Natural killer cell (primary cell): ENCODE data around the gene CAMK1G. TPM values are rescaled to one million over a fixed set of nuclear protein-coding genes. Genes with fewer than 3 reads are reported as not detected.

Experiments used
- ATAC-seq, 3 donors: fragments of 150-1000 bp in 2 of 3; fragments of 200-7000 bp in 1 of 3; cut with Tn5 transposase; 1 replicate in 1 of 3; 2 replicates in 2 of 3; pipeline ENCODE4 v1.10.0; 2021; ENCODE audit warnings: mild to moderate bottlenecking in 2 of 3, moderate library complexity in 2 of 3
- DNase-seq, 2 donors: peaks; one replicate each; pipeline versions ENCODE4 v3.0.0 to v3.0.0-alpha.2; 2013 to 2021; ENCODE audit warnings: mixed read lengths in 1 of 2
- H3K27ac ChIP-seq: one replicate; pipeline ENCODE4 v1.5.1; 2013; ENCODE audit warnings: mild to moderate bottlenecking, low read length
- H3K27me3 ChIP-seq: one replicate; pipeline ENCODE4 v1.6.1; 2013; ENCODE audit warnings: low read length; ENCODE audit not compliant: control insufficient read depth, insufficient read depth
- H3K36me3 ChIP-seq: one replicate; pipeline ENCODE4 v1.6.1; 2013; ENCODE audit warnings: low read length; ENCODE audit not compliant: control insufficient read depth, insufficient read depth
- H3K4me1 ChIP-seq: one replicate; pipeline ENCODE4 v1.6.1; 2013; ENCODE audit warnings: low read length; ENCODE audit not compliant: control insufficient read depth, insufficient read depth
- H3K4me3 ChIP-seq: one replicate; pipeline ENCODE4 v1.5.1; 2013; ENCODE audit warnings: low read length
- H3K9me3 ChIP-seq: one replicate; pipeline ENCODE4 v1.6.1; 2013; ENCODE audit warnings: low read length; ENCODE audit not compliant: control insufficient read depth, insufficient read depth
- H3K27ac Mint-ChIP-seq, 2 donors: one replicate each; pipeline ENCODE4 v1.8.0; 2022; ENCODE audit warnings: mild to moderate bottlenecking in 2 of 2, mixed read lengths in 2 of 2, moderate library complexity in 1 of 2
- H3K27me3 Mint-ChIP-seq, 2 donors: one replicate each; pipeline ENCODE4 v1.8.0; 2022; ENCODE audit warnings: low read depth in 2 of 2, mixed read lengths in 2 of 2
- H3K36me3 Mint-ChIP-seq: one replicate; pipeline ENCODE4 v1.8.0; 2022; ENCODE audit warnings: mixed read lengths
- H3K4me1 Mint-ChIP-seq, 2 donors: one replicate each; pipeline ENCODE4 v1.8.0; 2022; ENCODE audit warnings: mixed read lengths in 2 of 2
- H3K4me3 Mint-ChIP-seq: one replicate; pipeline ENCODE4 v1.8.0; 2022; ENCODE audit warnings: mild to moderate bottlenecking, moderate library complexity, mixed read lengths
- H3K9me3 Mint-ChIP-seq, 2 donors: one replicate each; pipeline ENCODE4 v1.8.0; 2022; ENCODE audit warnings: mixed read lengths in 2 of 2
- WGBS: methylation state at CpG from one replicate; pipeline ENCODE4 v1.1.7; 2013; ENCODE audit warnings: missing lambda C conversion rate; ENCODE audit not compliant: insufficient coverage; 5-methylcytosine and 5-hydroxymethylcytosine counted together
- intact Hi-C: fragments of 100-400 bp; cut with micrococcal nuclease; formaldehyde crosslinking; loops from one replicate; pipeline ENCODE4 v1.14.2; 2022
- total RNA-seq, 4 donors: library from RNA; stranded (reverse); fragments of 120-200 nt in 1 of 4; gene quantifications; one replicate each; pipeline versions ENCODE4 v1.2.3 to v1.2.4, GENCODE V29; 2013 to 2022
- TF ChIP-seq, protein P1 (sequence below): fragments of 200-600 bp; IDR thresholded peaks from one replicate; pipeline ENCODE4 v1.8.0; 2022; ENCODE audit warnings: antibody characterized with exemption

The CAMK1G gene
- total RNA-seq, 3 donors from 2014 or later (not counting 1 experiment from before 2014, with no cell fraction given) = not detected

DNA sequence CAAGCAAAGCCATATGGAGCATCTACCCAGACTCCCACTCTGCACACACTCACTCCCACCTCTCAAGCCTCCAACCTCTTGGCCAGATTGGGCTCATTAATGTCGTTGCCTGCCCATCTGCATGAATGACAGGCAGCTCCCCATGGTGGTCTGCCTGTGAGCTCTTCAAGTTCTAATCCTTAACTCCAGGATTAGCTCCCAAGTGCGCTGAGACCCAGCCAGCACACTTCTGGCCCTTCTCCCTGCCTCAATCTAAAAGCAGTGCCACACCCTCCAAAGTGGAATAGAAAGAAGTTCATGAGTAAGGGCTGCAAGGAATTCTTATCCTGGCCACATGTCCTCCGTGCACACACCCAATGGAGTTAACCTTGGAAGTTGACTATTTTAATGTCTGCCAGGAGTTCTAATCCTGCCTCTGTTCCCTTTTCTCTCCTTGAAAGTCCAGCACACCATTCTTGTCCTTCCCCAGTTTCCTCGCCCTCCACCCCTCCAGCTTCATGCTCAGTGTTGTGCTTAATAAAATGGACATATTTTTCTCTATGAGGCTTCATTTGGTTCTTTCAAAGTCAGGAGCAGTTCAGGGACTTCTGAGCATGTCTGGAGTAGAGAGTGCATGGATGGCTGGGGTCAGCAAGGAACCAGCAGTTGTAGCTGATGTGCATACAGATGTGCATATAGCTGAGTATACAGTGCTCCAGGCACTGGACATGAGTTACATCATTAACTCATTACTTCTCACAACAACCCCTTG, 30.1 kb downstream of the CAMK1G start:
- Histone ChIP-seq H3K36me3 (no peaks in the 10 kb centered on the region), H3K4me1 (no peaks in the 10 kb centered on the region), H3K27ac (no peak overlapping the region), H3K4me3 (no peak overlapping the region), H3K27me3 (no peaks in the 10 kb centered on the region), H3K9me3 (no peaks in the 10 kb centered on the region)
- Mint-ChIP-seq H3K27ac (no peak overlapping the region), H3K4me3 (no peak overlapping the region), H3K27me3 (no peaks in the 10 kb centered on the region), H3K9me3 (no peaks in the 10 kb centered on the region), H3K4me1 (peaks cover 1 to 2% of the 10 kb centered on the region in 2 donors), H3K36me3 (no peaks in the 10 kb centered on the region)
- 91% methylated on average over 3 of the region's 4 CpGs for WGBS
- no peak for DNase-seq
- intact Hi-C loops = no loop called here
- TF ChIP-seq, protein P1, sequence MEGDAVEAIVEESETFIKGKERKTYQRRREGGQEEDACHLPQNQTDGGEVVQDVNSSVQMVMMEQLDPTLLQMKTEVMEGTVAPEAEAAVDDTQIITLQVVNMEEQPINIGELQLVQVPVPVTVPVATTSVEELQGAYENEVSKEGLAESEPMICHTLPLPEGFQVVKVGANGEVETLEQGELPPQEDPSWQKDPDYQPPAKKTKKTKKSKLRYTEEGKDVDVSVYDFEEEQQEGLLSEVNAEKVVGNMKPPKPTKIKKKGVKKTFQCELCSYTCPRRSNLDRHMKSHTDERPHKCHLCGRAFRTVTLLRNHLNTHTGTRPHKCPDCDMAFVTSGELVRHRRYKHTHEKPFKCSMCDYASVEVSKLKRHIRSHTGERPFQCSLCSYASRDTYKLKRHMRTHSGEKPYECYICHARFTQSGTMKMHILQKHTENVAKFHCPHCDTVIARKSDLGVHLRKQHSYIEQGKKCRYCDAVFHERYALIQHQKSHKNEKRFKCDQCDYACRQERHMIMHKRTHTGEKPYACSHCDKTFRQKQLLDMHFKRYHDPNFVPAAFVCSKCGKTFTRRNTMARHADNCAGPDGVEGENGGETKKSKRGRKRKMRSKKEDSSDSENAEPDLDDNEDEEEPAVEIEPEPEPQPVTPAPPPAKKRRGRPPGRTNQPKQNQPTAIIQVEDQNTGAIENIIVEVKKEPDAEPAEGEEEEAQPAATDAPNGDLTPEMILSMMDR = no peak
- ATAC-seq = no peak

DNA sequence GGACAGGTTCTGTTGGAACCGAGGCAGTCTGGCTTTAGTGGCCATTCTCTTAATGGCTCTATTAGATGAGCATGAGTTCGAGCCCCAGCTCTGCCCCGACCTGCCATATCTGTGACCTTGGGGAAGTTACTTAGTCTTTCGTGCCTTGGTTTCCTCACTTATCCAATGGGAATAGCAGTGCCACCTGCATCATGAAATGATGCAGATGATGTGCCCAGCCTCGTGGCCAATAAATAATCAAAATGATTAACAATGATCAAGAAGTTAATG, 30.6 kb downstream of the CAMK1G start:
- H3K36me3 ChIP-seq = no peaks in the 10 kb centered on the region
- no peaks in the 10 kb centered on the region for H3K27me3 ChIP-seq
- Mint-ChIP-seq H3K36me3 (no peaks in the 10 kb centered on the region), H3K4me3 (no peak overlapping the region), H3K27me3 (no peaks in the 10 kb centered on the region), H3K9me3 (no peaks in the 10 kb centered on the region), H3K4me1 (peaks cover 5 to 6% of the 10 kb centered on the region in 2 donors), H3K27ac (no peak overlapping the region)
- intact Hi-C loops = no loop called here
- H3K4me3 ChIP-seq = no peak overlapping the region
- WGBS = 88% methylated on average over 5 of the region's 5 CpGs
- TF ChIP-seq, protein P1 = no peak
- no peak overlapping the region for H3K27ac ChIP-seq
- ATAC-seq (no peak), DNase-seq (no peak)
- H3K9me3 ChIP-seq = no peaks in the 10 kb centered on the region
- peaks cover 3% of the 10 kb centered on the region for H3K4me1 ChIP-seq

DNA sequence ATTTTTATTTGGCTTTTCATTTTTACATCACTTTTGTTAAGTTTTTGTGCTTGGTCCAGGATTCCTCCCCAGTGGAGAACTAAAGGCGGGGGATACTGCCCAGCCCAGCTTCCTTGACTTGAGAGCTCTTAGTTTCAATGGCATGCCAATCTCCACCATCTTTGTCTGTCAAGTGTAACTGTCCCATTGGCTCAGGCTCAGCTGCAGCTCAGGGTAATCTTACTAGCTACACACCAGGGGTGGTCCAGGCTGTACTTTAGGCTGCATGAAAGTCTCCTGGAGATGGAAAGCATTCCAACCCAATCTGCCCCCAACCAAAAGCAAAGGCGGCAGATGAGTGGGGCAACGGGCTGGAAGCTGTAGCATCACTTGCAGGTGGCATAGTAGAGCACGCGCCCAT, 31.4 kb downstream of the CAMK1G start:
- ATAC-seq = no peak
- no peak overlapping the region for H3K4me3 Mint-ChIP-seq

More for the DNA sequence above, 31.4 kb downstream of the CAMK1G start:
- Histone ChIP-seq H3K27me3 (no peaks in the 10 kb centered on the region), H3K27ac (no peak overlapping the region), H3K4me3 (no peak overlapping the region), H3K36me3 (no peaks in the 10 kb centered on the region), H3K9me3 (no peaks in the 10 kb centered on the region), H3K4me1 (peaks cover 3% of the 10 kb centered on the region)
- intact Hi-C loops = no loop called here
- H3K27me3 Mint-ChIP-seq = no peaks in the 10 kb centered on the region
- DNase-seq = no peak
- H3K4me1 Mint-ChIP-seq = peaks cover 5 to 8% of the 10 kb centered on the region in 2 donors
- WGBS = 94% methylated on average over 5 of the region's 5 CpGs
- H3K36me3 Mint-ChIP-seq = no peaks in the 10 kb centered on the region
- H3K9me3 Mint-ChIP-seq = no peaks in the 10 kb centered on the region
- no peak overlapping the region for H3K27ac Mint-ChIP-seq
- TF ChIP-seq, protein P1 = no peak
